Caco-2 (cell line): Measurements from ENCODE around the gene AUTS2. TPM values are rescaled to one million over a fixed set of nuclear protein-coding genes. Genes with fewer than 3 reads are reported as not detected.

Source experiments
- BruUV-seq: library from RNA; stranded (reverse); fragments of 400-500 nt; replicated peaks from 2 replicates; lab custom pipeline; 2021; lab: Mats Ljungman, UMichigan
- CTCF ChIA-PET: fragments of 300-600 bp; sonication (Branson Sonifier 250); formaldehyde crosslinking; loops from one replicate; lab custom pipeline; 2022; ENCODE audit warnings: antibody characterized with exemption; lab: Charles Lee
- POLR2A ChIA-PET: fragments of 300-600 bp; sonication (Branson Sonifier 250); formaldehyde crosslinking; loops from one replicate; lab custom pipeline; 2022; ENCODE audit warnings: antibody characterized with exemption; lab: Charles Lee
- DNase-seq, 2 experiments: peaks; one replicate each; pipeline versions ENCODE4 v3.0.0 to v3.0.0-alpha.2; 2020 to 2022
- H3K27me3 ChIP-seq: replicated peaks from 2 replicates; pipeline ENCODE4 v1.6.0; 2011; ENCODE audit warnings: low read length; ENCODE audit not compliant: control insufficient read depth, insufficient read depth
- H3K36me3 ChIP-seq: 2 replicates; pipeline ENCODE4 v1.5.1; 2011; ENCODE audit warnings: low read length; ENCODE audit not compliant: control insufficient read depth, insufficient read depth
- H3K4me1 ChIP-seq: fragments of 250-450 bp; sonication (Bioruptor Pico); 2 replicates; pipeline ENCODE4 v1.5.1; 2020; ENCODE audit warnings: mild to moderate bottlenecking
- H3K4me3 ChIP-seq: 2 replicates; pipeline ENCODE4 v1.5.1; 2011; ENCODE audit warnings: low read depth, mild to moderate bottlenecking, control low read depth, low read length
- H3K9me3 ChIP-seq: fragments of 250-450 bp; sonication (Bioruptor Pico); 2 replicates; pipeline ENCODE4 v1.5.1; 2020; ENCODE audit warnings: mild to moderate bottlenecking, moderate library complexity
- H3K27ac Mint-ChIP-seq: one replicate; pipeline ENCODE4 v1.8.0; 2022; ENCODE audit warnings: mixed read lengths; ENCODE audit not compliant: unreplicated experiment
- H3K27me3 Mint-ChIP-seq: one replicate; pipeline ENCODE4 v1.8.0; 2022; ENCODE audit warnings: mixed read lengths; ENCODE audit not compliant: insufficient read depth, unreplicated experiment
- H3K36me3 Mint-ChIP-seq: one replicate; pipeline ENCODE4 v1.8.0; 2022; ENCODE audit warnings: mild to moderate bottlenecking, mixed read lengths; ENCODE audit not compliant: insufficient read depth, unreplicated experiment
- H3K4me1 Mint-ChIP-seq: one replicate; pipeline ENCODE4 v1.8.0; 2022; ENCODE audit warnings: low read depth, mixed read lengths; ENCODE audit not compliant: unreplicated experiment
- H3K4me3 Mint-ChIP-seq: one replicate; pipeline ENCODE4 v1.8.0; 2022; ENCODE audit warnings: mild to moderate bottlenecking, moderate library complexity, mixed read lengths; ENCODE audit not compliant: unreplicated experiment
- H3K9me3 Mint-ChIP-seq: one replicate; pipeline ENCODE4 v1.8.0; 2022; ENCODE audit warnings: mixed read lengths; ENCODE audit not compliant: unreplicated experiment
- intact Hi-C: fragments of 100-400 bp; cut with micrococcal nuclease; formaldehyde crosslinking; loops from one replicate; pipeline ENCODE4 v1.10.0; 2022; ENCODE audit not compliant: unreplicated experiment
- total RNA-seq: library from RNA; stranded (reverse); gene quantifications from 2 replicates; pipeline ENCODE4 v1.2.3, GENCODE V29; 2022
- TF ChIP-seq, protein P1 (sequence below), 2 experiments: fragments of 200-600 bp in 1 of 2; IDR thresholded peaks; 1 replicate in 1 of 2; 2 replicates in 1 of 2; pipeline versions ENCODE4 v1.5.1 to v1.8.0; 2011 to 2022; ENCODE audit warnings: antibody characterized with exemption in 1 of 2, control low read depth in 1 of 2, inconsistent platforms in 1 of 2, low read depth in 1 of 2, low read length in 1 of 2, mild to moderate bottlenecking in 1 of 2, moderate library complexity in 1 of 2; ENCODE audit not compliant: insufficient read depth in 1 of 2, severe bottlenecking in 1 of 2, unreplicated experiment in 1 of 2

AUTS2 gene
- total RNA-seq, 1 experiment from 2014 or later: 37.1 TPM

DNA sequence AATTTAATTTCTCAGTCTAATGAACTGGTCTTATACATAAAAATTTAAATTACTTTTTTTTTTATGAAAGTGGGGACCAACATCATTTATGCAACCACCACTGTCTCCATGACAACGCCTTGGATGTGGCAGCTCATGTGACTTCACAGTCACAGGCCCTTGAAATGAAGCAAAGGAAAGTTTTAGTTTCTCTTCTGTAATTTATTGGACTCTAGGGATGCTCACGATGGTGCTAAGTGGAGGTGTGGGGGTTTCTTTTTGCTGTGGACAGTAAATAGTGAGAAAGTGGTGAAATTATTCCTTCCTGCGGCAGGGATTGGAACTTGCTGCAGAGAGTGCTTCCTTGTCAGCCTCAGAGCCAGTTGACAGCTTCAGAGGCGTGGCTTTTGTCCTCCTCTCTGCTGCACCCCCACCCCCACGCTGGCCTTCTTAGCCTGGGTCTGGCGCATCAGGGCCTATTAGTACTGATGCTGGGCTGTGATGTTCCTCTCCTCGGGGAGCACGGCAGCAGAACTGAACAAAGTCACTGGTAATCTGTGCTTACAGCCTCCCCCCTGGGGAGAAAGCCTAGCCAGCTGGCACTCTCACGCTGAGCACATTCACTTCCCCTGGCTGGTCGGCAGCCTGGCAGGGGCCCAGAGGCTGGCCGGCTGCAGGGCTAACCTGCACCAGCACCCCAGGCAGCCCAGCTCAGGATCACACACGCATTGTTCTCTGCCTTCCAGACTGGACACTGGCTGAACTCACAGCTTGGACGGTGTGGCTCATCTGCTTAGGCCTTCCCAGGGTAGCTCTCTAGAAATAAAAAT is 1016.2 kb downstream of the AUTS2 start:
- no peak overlapping the region for H3K4me3 Mint-ChIP-seq
- no peaks in the 10 kb centered on the region for H3K36me3 Mint-ChIP-seq
- POLR2A ChIA-PET: no interaction called here
- Histone ChIP-seq H3K4me3 (no peak overlapping the region), H3K27me3 (no peaks in the 10 kb centered on the region), H3K36me3 (no peaks in the 10 kb centered on the region), H3K9me3 (no peaks in the 10 kb centered on the region), H3K4me1 (no peaks in the 10 kb centered on the region)
- H3K4me1 Mint-ChIP-seq: no peaks in the 10 kb centered on the region
- H3K27ac Mint-ChIP-seq: no peak overlapping the region
- TF ChIP-seq, protein P1, sequence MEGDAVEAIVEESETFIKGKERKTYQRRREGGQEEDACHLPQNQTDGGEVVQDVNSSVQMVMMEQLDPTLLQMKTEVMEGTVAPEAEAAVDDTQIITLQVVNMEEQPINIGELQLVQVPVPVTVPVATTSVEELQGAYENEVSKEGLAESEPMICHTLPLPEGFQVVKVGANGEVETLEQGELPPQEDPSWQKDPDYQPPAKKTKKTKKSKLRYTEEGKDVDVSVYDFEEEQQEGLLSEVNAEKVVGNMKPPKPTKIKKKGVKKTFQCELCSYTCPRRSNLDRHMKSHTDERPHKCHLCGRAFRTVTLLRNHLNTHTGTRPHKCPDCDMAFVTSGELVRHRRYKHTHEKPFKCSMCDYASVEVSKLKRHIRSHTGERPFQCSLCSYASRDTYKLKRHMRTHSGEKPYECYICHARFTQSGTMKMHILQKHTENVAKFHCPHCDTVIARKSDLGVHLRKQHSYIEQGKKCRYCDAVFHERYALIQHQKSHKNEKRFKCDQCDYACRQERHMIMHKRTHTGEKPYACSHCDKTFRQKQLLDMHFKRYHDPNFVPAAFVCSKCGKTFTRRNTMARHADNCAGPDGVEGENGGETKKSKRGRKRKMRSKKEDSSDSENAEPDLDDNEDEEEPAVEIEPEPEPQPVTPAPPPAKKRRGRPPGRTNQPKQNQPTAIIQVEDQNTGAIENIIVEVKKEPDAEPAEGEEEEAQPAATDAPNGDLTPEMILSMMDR (IDR thresholded peaks at IDR 0.05; ENCODE audit: insufficient read depth in 1 of 2, low read depth in 1 of 2, low read length in 1 of 2, severe bottlenecking in 1 of 2, unreplicated experiment in 1 of 2): no peak
- intact Hi-C loops: no loop called here
- H3K9me3 Mint-ChIP-seq: no peaks in the 10 kb centered on the region
- H3K27me3 Mint-ChIP-seq: no peaks in the 10 kb centered on the region
- CTCF ChIA-PET: no interaction called here
- BruUV-seq: no TSS peak
- no peak for DNase-seq

DNA sequence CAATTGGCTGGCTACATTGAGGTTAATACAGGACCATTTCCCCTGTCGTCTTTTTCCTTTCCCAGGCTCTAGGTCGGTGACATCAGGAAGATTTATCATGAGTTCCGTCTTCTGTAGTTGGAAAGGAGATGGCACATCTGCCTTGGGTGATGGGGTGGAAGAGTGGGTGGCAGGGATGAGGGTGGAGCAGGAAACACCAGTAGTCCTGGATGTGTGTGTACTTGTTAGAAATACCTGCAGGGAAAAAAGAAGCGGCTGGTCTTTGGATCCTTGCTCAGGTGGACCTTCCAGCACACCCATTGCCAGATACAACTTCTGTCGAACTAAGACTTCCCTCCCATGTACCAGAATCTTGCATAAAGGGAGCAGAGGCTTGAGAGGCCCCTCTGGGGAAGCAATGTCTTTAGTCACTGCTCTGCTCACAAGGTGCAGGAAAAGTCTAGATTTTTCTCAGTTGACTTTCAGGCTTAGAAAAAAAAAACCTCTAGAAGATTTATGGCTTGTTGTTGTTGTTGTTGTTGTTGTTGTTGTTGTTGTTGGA is 1016.9 kb downstream of the AUTS2 start:
- H3K4me3 Mint-ChIP-seq: no peak overlapping the region
- TF ChIP-seq, protein P1 (IDR thresholded peaks at IDR 0.05; ENCODE audit: insufficient read depth in 1 of 2, low read depth in 1 of 2, low read length in 1 of 2, severe bottlenecking in 1 of 2, unreplicated experiment in 1 of 2): no peak

DNA sequence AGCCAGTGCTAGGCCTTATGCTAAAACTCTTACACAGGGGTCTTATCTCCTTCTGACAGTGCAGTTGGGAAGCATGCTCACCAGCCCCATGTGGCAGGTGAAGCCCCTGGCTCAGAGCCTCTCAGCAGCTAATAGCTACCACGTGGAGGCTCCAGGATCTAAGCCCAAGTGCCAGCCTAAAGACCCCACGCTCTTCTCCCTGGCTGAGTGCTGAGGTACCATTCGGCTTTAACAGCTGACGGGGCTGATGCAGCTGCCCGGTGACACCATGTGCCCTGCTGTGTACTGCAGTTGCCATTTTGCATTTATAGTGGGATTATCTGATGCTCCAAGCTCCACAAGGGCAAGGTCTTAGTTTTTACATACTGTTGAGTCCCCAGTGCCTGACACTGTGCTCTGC is 1017.9 kb downstream of the AUTS2 start:
- no TSS peak for BruUV-seq
- peaks cover 4% of the 10 kb centered on the region for H3K4me1 Mint-ChIP-seq
- no peaks in the 10 kb centered on the region for H3K36me3 Mint-ChIP-seq
- ChIA-PET POLR2A (no interaction called here), CTCF (interaction anchor here (0.6 kb wide), 1 partner anchor 51 kb away, joined by 3 read pairs; no protein-coding TSS in a partner anchor)
- no peaks in the 10 kb centered on the region for H3K27me3 Mint-ChIP-seq
- H3K27me3 ChIP-seq: no peaks in the 10 kb centered on the region
- TF ChIP-seq, protein P1 (IDR thresholded peaks at IDR 0.05; ENCODE audit: insufficient read depth in 1 of 2, low read depth in 1 of 2, low read length in 1 of 2, severe bottlenecking in 1 of 2, unreplicated experiment in 1 of 2): no peak
- H3K36me3 ChIP-seq: no peaks in the 10 kb centered on the region
- no peaks in the 10 kb centered on the region for H3K4me1 ChIP-seq
- H3K27ac Mint-ChIP-seq: no peak overlapping the region
- intact Hi-C loops: no loop called here
- H3K4me3 ChIP-seq: no peak overlapping the region
- no peaks in the 10 kb centered on the region for H3K9me3 ChIP-seq
- DNase-seq: no peak
- H3K9me3 Mint-ChIP-seq: no peaks in the 10 kb centered on the region
- H3K4me3 Mint-ChIP-seq: no peak overlapping the region

More for the DNA sequence above, 1016.9 kb downstream of the AUTS2 start:
- ChIA-PET CTCF (no interaction called here), POLR2A (no interaction called here)
- DNase-seq: no peak
- BruUV-seq: no TSS peak
- no peaks in the 10 kb centered on the region for H3K36me3 ChIP-seq
- H3K27me3 Mint-ChIP-seq: no peaks in the 10 kb centered on the region
- H3K27me3 ChIP-seq: no peaks in the 10 kb centered on the region
- H3K4me1 ChIP-seq: no peaks in the 10 kb centered on the region
- no peaks in the 10 kb centered on the region for H3K4me1 Mint-ChIP-seq
- H3K9me3 Mint-ChIP-seq: no peaks in the 10 kb centered on the region
- H3K36me3 Mint-ChIP-seq: no peaks in the 10 kb centered on the region
- intact Hi-C loops: no loop called here
- H3K27ac Mint-ChIP-seq: no peak overlapping the region
- H3K9me3 ChIP-seq: no peaks in the 10 kb centered on the region
- H3K4me3 ChIP-seq: no peak overlapping the region
